Measurements from ENCODE around the gene UBAC1.
A peak's percentile ranks its signal among the peaks of the same experiment; 100 is the strongest.

The UBAC1 gene, protein sequence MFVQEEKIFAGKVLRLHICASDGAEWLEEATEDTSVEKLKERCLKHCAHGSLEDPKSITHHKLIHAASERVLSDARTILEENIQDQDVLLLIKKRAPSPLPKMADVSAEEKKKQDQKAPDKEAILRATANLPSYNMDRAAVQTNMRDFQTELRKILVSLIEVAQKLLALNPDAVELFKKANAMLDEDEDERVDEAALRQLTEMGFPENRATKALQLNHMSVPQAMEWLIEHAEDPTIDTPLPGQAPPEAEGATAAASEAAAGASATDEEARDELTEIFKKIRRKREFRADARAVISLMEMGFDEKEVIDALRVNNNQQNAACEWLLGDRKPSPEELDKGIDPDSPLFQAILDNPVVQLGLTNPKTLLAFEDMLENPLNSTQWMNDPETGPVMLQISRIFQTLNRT

DNA sequence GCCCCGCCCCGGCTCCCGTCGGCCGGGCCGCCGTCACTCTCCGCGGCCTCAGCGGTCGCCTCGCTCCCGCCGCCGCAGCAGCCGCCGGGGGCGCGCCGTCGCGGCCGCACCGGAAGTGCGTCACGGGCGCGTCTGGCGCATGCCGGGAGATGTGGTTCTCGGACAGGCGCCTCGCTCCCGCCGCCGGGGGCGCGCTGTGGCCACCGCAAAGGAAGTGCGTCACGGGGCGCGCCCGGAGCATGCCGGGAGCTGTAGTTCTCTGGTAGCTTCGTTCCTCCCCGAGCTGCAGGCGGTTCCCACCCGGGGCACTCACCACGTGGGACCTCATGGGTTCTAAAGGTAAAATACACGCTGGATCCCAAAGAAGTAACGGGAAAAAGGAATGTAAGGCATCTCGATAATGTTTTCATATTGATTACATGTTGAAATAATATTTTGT lies at the start of gene UBAC1:
TSS of gene UBAC1 (minus strand) at position 97 of the 439 bp plus-strand sequence. CDS start 211 bp downstream, outside the sequence.
- DNase-seq (ENCODE audit: low spot score), result peak; percentile 96

DNA sequence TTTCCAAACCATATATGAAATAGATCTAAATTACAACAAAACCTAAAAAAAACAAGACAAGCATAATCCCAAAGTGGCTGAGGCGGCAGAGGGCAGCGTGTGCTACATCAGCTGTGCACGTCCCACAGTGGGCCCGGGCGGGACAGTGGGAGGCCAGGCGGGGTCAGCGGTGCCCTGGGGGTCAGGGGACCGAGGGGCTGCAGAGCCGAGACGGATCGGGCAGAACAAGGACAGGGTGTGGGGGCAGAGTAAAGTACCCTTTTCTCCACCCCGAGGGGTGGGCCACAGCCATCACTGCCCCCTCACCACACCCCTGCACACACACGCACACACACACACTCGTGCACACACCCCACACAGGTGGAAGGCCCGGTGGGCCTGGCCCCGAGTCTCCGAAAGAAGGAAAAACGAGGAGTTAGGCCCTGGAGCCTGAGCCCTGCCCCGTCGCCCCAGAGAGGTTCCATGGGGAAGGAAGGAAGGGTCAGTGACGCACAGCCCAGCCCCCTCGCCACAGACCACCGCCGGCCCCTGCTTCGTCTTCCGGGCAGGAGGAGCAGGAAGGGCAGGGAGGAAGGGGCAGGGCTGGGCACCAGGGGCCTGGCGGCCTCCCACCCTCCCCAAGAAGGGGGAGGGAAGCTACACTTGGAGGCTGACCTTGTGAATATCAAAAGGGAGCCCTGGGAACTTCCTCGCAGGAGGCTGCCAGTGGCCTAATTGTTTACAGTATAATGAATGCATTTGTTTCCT lies 49.6 kb upstream of the UBAC1 start:
- no peak for DNase-seq (ENCODE audit: low spot score)

DNA sequence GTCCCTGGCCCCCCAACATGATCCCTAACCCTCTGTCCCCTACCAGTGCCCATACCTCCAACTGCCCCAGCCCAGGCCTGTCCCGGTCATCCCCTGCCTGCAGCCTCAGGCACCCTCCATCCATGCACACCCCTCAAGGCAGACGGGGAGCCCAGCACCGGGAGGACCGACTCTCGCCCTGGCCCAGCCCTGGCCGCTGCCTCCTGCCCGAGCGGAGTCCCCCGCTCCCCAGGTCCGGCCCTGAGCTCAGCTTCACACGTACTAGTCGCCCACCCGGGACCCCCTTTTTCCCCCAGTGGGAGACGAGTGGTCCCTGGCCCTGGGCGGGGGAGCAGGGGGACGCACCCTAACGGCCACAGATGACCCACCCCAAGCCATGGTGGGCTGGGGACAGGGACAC lies 49.0 kb upstream of the UBAC1 start:
- DNase-seq (ENCODE audit: low spot score), result no peak

DNA sequence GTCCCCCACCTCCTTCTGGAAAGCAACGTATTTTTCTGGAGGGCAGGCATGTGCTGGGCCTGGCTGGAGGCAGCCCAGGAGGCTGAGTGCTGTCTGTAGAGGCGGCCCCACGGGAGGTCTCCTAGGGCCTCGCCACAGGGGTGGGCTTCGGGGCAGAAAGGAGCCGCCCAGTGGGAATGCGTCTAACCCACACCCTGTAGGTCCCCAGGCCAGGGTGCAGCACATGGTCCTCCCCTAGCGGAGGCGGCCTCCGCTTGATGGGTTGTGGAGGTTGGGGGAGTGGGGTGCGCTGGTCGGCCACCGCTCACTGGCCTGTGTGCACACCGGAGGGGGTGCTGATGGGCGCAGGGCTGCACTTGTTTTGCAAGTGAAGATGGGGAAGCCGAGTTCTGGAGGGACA lies 48.3 kb upstream of the UBAC1 start:
- no peak for DNase-seq (ENCODE audit: low spot score)

DNA sequence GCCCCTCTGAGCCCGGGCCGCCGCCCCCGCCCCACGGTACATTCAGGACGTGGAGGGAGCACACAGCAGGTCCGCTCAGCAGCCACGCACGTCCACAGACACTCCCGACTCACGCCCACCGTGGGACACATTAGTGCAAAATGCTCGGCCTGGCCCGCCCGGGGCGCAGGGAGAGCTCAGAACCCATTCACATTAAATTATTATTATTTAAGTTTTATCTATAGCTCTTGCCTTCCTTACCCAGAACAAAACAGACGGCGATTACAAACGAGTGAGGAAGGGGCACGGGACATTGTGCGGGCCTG lies 47.5 kb upstream of the UBAC1 start:
- no peak for DNase-seq (ENCODE audit: low spot score)

DNA sequence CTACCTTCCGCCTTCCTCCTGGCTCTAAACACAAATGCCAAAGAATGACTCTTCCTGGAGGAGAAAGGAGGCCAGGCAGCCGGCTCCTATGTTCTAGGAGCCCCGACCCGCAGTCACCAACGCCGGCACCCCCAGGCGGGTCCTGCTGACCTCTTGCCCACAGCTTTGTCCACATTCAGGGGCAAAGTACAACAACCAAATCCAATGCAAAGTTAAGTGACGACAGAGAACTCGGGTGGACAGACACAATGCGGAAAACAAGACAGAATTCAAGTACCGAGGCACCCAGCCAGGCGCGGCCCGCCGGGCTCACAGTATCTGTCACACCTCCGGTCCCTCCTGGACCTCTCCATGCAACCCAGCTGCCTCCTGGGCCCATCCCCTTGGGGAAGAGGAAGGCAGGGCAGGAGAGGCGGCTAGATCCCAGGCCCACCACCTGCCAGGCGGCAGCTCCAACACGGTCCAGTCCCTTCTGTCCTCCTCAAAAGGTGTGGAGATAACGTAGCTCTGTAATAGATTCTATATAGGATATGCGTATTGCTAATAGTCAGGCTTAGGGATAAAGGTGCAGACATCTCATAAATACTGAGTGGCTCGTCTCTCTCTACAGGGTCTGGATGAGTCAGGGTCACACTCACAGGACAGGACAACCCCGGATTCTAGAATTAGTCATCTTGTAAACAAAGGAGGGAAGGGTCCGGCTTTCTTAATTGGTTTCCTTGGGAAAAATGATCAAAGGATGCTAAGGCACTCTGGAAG lies 46.9 kb upstream of the UBAC1 start:
- DNase-seq (ENCODE audit: low spot score), result peak; percentile 52

DNA sequence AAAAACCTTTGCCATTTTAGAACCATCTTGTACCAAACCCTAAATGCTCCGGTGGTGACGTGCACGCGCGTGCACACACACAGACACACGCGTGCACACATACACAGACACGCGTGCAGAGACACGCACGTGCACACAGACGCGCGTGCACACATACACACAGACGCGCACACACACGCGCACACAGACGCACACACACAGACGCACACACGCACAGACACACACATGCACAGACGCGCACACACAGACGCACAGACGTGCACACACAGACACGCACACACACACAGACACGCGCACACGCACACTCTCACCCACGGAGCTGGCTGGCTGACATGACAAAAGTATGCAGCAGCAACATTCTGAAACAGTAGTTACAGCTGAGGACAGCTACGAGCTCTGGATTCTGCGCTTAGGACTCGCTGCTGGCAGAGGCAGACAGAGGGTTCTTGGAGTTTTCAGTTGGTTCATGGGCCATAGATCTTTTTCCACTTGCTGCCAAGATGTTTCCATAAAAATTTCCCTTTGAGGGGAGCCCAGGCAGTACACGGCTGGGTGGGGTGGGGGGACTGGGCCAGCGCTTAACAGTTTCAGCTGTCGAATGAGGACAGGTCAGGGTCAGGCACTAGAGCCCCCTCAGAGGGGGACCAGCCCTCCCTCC lies 46.2 kb upstream of the UBAC1 start:
- no peak for DNase-seq (ENCODE audit: low spot score)

DNA sequence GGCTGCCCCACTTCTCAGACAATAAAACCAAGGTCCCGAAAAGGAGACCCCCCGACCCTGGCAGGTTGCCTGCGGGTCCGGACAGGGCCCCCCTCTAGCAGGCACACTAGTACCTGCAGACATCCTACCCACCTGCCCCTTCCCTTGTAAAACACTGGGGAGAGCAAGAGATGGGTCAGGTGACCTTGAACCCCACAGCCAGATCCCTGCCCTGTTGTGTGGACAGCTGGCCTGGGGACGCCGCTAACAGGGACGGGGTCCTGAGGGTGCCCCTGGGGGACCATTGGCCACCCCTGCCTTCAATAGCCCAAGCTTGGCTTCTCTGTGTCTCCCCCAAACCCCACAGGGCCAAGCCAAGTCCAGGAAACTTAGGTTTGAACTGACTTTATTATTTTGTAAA lies 45.0 kb upstream of the UBAC1 start:
- no peak for DNase-seq (ENCODE audit: low spot score)

DNA sequence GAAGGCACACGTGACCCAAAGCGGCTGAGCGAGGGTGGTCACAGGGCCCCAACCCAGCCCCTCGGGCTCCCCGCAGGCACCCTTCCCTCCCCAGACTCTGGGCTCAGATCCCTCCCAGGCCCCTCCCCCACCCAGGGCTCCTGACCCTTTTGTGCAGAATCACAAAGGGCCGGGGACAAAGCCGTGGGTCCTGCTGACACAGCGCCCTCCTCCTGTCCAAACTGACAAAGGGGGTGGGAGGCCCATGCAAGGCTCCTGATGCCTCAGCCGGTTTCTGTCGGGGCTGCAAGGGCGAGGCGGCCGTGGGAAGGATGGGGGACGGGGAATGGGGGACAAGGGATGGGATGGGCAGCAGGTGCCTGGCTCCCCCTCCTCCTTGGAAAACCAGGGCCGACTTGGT lies 43.5 kb upstream of the UBAC1 start:
- DNase-seq (ENCODE audit: low spot score), result no peak

DNA sequence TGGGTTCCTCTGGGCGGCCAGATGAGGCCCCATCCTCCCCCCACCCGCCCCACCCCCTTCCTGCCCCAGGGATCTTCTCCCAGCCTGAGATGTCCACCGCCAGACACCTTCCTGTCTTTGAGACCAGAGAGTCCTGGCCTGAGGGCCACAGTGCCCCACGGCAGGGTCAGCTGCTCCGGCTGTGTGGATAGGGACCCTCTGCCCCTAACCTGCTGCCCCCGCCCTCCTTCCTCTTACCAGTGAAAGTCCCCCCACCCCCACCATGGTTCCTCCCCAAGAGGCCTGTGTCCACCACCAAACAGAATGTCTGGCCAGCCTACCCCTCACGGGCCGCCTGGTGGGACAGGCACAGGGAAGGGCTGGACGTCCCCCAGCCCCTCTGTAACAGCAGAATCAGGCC lies 43.0 kb upstream of the UBAC1 start:
- DNase-seq (ENCODE audit: low spot score), result no peak

DNA sequence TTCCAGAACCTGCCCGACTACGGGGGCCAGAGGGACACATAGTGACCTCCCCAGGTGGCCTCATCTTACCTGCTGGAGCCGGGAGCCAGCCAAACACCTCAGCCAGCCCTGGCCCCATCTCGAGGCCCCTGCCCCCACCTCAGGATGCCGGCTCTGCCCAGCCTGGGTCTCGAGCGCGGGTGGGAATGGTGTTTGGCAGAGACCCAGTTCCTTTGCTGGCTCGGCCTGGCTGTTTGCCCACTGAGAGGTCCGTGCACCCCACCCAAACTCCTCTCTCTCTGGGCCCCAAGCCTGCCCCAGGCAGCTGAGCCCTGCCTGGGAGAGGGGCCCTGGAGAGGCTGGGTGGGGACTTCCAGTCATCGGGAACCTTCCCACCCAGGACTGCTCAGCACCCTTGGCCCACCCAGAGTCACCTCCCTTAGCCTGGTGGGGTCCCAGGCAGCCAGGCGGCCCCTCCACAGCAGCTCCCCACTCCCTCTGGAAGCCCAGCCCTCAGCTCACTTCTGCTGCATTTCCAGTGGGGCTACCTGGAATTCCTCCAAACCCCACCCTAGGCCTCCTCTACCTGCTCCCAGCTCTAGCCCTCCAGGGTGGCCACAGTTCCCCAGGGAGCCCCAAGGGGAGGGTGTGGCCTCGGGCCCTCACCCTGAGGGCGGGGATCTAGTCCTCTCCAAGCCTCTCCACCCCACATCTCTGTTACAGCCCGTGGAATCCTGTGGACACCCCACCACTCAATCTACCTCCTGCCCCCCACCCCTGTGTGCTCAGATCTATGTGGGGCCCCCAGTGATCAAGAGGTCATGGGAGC lies 42.4 kb upstream of the UBAC1 start:
- DNase-seq (ENCODE audit: low spot score), result no peak

DNA sequence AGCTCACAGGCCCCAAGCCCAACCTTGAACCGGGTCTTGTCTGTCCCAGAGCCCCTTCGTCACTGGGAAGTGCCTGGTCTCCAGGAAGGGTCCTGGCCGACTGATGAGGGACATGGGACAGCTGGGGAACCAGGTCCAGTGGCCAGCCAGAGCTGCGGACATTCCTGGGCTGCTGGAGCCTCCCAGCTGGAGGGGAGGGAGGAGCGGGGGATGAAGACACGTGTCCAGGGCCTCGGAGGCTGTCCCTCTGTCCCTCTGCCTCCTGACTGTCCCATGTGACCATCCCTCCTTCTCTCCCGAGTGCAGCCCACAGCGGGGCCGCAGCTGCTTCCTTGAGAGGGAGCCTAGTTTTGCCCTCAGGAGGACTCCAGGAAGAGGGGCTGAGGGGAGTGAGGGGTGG lies 41.7 kb upstream of the UBAC1 start:
- DNase-seq (ENCODE audit: low spot score), result no peak

DNA sequence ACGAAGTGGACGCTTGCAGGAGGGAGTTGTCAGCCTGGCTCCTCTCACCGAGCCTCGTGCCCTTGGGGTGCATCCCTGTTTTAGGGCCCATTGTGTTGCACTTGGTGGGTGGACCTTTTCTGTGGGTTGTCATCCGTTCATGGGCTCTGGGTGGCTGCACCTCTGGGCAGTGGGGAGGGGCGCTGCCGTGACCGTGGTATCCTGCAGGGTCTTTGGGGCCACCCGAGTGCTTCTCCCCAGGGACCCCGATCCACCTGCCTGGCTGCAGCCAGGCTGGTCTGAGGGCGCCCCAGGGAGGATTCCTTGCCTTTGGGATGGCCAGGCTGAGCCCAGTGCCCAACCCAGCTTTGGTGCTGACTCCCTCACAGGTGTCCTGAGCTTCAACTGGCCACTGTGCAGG lies 41.0 kb upstream of the UBAC1 start:
- DNase-seq (ENCODE audit: low spot score), result no peak

DNA sequence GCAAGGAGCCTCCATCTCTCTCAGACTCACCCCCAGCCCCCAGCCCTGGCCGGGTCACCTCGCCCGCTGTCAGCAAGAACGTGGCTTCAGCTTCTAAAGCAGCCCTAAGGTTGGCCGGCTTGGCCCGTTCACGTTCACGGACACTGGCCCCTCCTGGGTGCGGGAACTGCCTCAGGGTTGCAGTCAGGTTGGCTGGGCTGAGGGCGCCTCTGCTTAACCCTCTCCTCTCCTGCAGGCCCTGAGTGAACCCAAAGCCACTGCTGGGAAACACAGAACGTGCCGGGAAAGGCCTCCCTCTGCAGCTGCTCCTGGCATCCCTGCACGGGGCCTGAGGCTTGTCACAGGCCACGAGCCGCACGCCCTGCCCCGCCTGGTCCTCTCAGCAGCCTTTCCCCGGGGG lies 40.1 kb upstream of the UBAC1 start:
- DNase-seq (ENCODE audit: low spot score), result no peak

DNA sequence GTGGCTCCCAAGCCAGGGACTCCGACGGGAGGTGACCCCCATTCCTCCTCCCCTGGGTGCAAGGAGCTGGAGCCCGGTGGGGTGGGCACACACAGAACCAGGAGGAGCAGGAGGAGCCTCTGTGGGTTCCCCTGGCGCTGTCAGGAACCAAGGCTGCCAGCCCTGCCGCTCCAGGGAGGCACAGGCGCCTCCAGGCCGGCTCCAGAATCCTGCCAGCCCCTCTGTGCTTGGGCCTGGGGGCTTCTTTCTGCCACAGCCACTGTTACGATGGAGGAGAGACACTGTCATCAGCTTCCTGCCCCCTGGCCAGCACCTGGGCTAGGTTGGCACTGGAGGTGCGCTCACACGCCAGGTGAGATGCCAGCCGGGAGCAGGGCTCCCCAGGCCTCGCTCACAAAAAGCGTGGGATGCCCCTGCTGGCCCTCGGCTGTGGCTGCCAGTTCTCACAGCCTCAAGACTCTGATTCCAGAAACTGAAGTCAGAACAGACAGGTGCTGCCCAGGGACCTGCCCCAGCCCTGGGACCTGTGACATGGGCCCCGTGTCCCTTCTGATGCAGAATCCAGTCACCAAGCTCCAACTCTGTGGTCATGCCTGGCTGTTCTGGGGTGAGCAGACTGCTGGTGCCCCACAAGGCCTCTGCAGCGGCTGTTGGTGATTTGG lies 37.4 kb upstream of the UBAC1 start:
- no peak for DNase-seq (ENCODE audit: low spot score)

DNA sequence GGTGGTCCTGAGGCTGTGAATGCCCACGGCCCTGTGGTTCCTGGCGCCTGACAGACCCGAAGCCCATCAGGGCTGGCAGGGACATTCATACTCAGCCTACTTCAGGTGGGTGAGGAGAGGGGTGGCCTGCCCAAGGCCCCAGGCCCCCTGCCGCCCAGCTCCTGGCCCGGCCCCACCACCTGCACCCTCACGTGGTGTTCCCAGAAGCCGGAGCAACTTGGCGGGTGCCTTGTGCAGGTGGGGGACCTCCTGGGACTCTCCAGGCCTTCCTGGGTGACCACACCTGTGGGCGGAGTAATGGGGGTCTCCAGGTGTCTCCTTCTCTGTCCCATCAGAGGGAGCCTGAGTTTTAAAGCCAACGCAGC lies 36.8 kb upstream of the UBAC1 start:
- no peak for DNase-seq (ENCODE audit: low spot score)

DNA sequence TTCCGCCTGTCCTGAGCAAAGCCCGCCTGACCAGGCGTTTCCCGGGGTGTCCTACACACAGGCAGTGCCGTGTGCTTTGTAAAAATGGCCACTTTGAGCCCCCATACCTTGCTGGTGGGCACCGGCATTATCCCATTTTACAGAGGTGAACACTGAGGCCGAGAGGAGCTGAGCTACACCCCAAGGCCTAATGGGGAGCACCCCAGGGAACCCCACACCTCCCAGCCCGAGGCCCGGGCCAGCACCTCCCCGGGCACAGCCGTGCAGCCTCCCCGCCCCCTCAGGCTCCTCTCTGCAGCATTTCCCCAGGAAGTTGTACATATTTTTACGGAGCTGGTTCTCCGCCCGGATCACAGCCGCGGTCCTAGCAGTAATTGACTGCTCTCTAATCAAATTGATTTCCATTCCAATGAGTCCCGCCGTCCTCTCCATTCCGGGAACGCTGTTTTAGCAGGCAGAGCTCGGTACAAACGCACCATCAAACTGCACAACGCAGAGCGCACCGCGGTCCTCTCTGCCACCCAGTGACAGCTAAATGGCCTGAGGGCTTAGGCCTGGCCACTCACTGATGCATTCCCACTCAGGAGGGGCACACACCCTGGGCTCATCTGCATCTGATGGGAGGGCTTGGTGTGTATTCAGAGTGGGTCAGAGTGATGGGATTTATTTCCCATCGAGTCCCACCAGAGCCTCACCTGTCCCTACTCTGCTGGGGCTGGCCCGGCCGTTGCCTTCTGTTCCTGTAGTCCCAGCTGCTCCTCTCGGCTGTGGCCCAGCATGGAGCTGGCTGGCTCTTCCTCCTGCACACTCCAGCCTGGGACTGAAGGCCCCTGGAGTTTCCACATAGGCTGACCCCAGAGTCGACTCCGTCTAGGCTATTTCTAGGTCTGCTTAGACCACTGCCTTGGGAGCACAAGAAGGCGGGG lies 36.2 kb upstream of the UBAC1 start:
- no peak for DNase-seq (ENCODE audit: low spot score)

DNA sequence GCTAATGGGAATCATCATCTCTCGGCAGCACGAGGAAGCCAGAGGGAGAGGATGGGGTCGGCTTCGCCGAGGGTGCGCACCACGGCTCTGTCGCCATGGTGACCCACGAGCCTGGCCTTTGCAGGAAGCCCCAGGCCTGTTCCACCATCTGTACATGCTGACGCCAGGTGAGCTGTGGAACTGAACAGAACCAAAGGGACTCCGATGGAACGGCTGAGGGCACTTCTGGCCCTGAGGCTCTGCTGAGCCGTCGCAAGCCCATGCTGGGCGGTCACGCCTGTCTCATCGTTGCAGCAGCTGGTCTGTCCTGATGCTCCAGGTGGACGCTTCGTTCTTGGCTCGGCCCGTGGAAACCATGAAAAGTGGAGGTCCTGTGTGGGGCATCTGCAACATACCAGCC lies 34.6 kb upstream of the UBAC1 start:
- no peak for DNase-seq (ENCODE audit: low spot score)

DNA sequence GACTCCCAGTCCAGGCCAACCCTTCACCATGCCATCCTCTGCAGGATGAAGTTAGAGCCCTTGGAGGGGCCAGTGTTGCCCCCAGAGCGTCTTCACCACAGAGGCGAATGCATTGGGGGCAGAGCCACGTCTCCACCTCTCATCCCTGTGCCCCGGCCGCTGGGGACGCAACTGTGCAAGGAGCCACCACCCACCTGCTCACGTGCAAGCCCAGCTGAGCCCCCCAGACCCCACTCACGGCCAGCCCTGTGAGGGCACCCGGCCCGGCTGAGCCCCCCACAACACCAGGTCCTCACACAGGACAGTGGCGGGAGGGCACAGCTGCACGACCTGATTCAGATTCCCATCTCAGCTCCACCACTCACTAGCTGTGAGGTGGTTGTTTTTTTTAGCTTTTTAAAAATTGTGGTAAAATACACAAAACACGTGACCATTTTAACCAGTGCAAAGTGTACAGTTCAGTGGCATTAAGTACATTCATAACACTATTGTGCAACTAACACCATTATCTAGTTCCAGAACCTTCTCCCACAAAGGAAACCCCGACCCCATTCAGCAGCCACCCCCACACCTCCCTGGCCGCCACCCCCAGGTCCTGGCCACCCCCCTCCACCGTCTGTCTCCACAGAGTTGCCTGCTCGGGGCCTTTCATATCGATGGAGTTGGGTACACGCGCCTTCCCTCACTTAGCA lies 33.5 kb upstream of the UBAC1 start:
- no peak for DNase-seq (ENCODE audit: low spot score)

Measured in kidney tubule cell (primary cell).